Stimulated activated CD8-positive, alpha-beta memory T cell treated with anti-CD3 and anti-CD28 coated beads, Interleukin-2, amount 100 ng/mL, for 1 hour (primary cell): ENCODE measurements around the gene OPA3.

Experiments
- DNase-seq, 2 donors: peaks; one replicate each; pipeline ENCODE4 v3.0.0-alpha.2; 2020; ENCODE audit warnings: low read depth in 2 of 2

Gene OPA3

DNA sequence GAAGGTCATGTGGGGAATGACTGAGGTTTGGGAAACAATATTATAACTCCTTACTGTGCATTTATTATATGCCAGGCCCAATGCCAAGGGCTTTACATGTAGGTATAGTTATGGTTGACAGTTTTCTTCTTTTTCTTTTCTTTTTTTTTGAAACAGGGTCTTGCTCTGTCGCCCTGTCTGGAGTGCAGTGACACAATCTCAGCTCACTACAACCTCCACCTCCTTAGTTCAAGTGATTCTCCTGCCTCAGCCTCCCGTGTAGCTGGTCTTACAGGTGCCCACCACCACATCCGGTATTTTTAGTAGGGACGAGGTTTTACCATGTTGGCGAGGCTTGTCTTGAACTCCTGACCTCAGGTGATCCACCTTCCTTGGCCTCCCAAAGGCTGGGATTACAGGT is 101.6 kb downstream of the OPA3 start:
- DNase-seq = no peak

DNA sequence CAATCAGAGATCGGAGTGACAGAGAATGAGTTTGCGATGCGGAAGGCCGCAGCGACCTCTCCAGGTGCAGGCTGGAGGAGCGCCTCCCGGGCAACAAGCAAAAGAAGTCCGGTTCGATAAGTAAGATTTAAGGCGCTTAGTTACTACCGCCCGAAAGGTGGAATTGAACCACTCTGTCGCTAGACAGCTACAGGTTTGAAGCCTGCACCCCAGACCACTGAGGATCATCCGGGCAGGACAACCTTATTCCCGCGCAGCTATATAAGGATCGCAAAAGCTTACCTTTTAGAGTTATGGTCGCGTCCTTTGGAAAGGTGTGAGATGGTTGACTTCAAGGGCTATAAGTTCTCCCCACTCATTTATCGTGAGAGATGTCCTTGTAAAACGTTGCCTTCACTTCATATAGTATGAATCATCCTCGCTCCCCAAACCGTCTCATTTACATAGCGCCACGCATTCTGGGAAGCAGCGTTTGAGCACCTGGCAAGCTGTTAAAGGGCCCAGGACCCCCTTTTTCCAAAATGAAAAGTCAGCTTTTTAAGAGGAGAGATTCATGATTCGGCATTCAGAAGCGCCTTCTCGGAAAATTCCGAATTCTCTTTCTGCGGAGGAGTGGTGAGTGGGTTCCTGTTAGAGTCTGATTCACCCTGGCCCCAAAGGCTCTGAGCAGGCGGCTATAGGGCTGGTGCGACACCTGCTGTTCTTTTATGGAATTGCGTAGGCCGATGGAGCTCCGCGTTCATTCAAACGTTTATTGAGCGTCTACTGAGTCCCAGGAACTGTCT is 106.0 kb downstream of the OPA3 start:
- DNase-seq = peak; percentile 75 to 80

DNA sequence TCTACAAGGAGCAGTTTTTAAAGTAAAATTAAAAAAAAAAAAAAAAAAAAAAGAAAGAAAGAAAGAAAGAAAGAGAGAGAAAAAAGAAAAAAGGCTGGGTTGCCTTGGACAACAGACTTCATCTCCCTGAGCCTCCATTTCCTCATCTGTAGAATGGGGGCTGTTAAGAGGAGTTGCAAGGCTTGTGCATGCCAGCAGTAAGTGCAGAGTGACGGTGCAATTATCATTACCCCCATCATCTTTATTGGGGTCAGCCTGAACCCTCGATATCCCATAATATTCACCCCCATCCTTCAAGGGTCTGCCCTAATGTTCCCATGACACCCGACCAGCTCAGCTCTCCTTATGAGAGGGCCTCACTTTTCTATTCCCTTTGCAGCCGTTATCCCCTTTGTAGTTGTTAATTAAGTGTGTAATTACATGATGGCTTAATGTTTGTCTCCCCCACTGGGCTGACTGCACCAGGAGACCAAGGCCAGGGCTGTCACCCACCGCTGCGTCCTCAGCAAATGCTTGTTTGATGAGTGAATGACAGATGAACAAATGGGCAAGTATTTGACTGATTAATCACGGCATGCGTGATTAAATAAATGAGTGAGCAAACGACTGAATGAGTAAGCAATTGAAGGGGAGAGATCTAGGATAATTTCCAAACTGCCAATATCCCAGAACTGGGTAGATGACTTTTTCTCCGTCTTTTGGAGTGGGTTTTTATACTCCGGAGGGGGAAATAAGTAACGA is 106.7 kb downstream of the OPA3 start:
- DNase-seq = no peak
